Suprapubic skin (tissue), 3 donors: ENCODE data around the gene PGAP6.
"Not testable (repeated sequence)": the region's sequence is repeated elsewhere in the genome, so short reads cannot be mapped to it uniquely, and the experiment has no call there.

Experiments used
- CTCF ChIP-seq, 2 donors: fragments of 200-600 bp in 1 of 2; fragments of 450-650 bp in 1 of 2; sonication (generic) in 1 of 2; IDR thresholded peaks; one replicate each; pipeline ENCODE4 v1.5.1; 2016 to 2019; ENCODE audit warnings: antibody characterized with exemption in 2 of 2, mild to moderate bottlenecking in 1 of 2, moderate library complexity in 1 of 2
- EP300 ChIP-seq: sonication (generic); formaldehyde crosslinking; IDR thresholded peaks from one replicate; pipeline ENCODE4 v1.6.1; 2017; ENCODE audit warnings: antibody characterized with exemption
- POLR2A ChIP-seq, 2 donors: fragments of 450-650 bp; IDR thresholded peaks; one replicate each; pipeline ENCODE4 v1.6.1; 2017; ENCODE audit warnings: antibody characterized with exemption in 2 of 2, mild to moderate bottlenecking in 2 of 2, moderate library complexity in 2 of 2

- not testable (repeated sequence) for TF ChIP-seq CTCF (IDR thresholded peaks at IDR 0.05); POLR2A (IDR thresholded peaks at IDR 0.05); EP300
Observed at GRCh38 chr16:415170-415498, 33.4 kb upstream of the PGAP6 start.
